ENCODE measurements around the gene CCDC136. TPM values are rescaled to one million over a fixed set of nuclear protein-coding genes. Genes with fewer than 3 reads are reported as not detected.

The CCDC136 gene
- total and polyA plus RNA-seq, 2 experiments from 2014 or later, result 27.1 to 55.7 TPM

DNA sequence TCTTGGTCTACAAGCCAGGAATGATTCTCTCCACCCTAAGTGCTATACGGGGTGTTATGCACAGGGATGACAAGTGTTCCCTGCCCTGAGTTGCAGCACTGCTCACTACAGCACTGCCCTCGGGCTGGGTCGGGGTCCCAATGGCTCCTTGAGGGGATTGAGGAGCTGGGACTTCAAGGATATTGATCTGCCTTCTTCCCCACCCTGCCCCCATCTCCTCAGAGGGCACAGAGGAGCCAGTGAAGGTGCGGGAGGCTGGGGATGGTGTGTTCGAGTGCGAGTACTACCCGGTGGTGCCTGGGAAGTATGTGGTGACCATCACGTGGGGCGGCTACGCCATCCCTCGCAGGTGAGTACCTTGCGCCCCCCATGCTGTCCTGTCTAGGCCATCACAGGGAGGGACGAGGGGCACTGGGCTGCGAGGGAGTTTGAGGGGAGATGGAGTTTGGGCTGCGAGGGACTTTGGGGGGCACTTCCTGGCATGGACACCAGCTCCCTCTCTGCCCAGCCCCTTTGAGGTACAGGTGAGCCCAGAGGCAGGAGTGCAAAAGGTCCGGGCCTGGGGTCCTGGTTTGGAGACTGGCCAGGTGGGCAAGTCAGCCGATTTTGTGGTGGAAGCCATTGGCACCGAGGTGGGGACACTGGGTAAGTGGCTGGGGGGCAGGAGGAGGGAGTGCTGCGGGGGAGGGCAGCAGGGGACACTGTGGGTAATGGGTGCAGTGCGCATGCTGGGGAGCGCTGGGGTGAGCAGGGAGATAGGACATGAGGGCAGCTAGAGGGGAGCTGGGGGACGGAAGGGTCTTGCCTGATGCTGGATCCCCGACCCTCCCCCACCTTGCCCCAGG, 48.8 kb downstream of the CCDC136 start:
- no peaks in the 10 kb centered on the region for H3F3A ChIP-seq (replicated peaks; ENCODE audit: low read depth)
- no peak overlapping the region for H3K4me3 ChIP-seq
- no peak overlapping the region for H3K4me2 ChIP-seq
- H4K20me1 ChIP-seq (replicated peaks; ENCODE audit: insufficient read depth), result no peaks in the 10 kb centered on the region
- H3K9me2 ChIP-seq (ENCODE audit: insufficient read depth), result no peaks in the 10 kb centered on the region
- no peak overlapping the region for H2AFZ ChIP-seq
- no peaks in the 10 kb centered on the region for H3K27me3 ChIP-seq (ENCODE audit: insufficient read depth)
- Mint-ChIP-seq H3K27ac (no peak overlapping the region), H3K36me3 (ENCODE audit: low read depth) (no peaks in the 10 kb centered on the region; the same call in 2 of the 3 replicates), H3K9me3 (no peaks in the 10 kb centered on the region; the same call in 2 of the 3 replicates), H3K4me3 (no peak overlapping the region), H3K4me1 (peaks cover 6% of the 10 kb centered on the region), H3K27me3 (ENCODE audit: insufficient read depth, low read depth, poor library complexity) (peaks cover 10% of the 10 kb centered on the region)
- H3K36me3 ChIP-seq (ENCODE audit: insufficient read depth), result no peaks in the 10 kb centered on the region
- DNase-seq (ENCODE audit: low spot score) (no peak), ATAC-seq (no peak)
- H3K4me1 ChIP-seq (ENCODE audit: insufficient read depth), result peaks cover 3% of the 10 kb centered on the region; the same call in 1 of the 2 replicates
- TF ChIP-seq, protein P1, sequence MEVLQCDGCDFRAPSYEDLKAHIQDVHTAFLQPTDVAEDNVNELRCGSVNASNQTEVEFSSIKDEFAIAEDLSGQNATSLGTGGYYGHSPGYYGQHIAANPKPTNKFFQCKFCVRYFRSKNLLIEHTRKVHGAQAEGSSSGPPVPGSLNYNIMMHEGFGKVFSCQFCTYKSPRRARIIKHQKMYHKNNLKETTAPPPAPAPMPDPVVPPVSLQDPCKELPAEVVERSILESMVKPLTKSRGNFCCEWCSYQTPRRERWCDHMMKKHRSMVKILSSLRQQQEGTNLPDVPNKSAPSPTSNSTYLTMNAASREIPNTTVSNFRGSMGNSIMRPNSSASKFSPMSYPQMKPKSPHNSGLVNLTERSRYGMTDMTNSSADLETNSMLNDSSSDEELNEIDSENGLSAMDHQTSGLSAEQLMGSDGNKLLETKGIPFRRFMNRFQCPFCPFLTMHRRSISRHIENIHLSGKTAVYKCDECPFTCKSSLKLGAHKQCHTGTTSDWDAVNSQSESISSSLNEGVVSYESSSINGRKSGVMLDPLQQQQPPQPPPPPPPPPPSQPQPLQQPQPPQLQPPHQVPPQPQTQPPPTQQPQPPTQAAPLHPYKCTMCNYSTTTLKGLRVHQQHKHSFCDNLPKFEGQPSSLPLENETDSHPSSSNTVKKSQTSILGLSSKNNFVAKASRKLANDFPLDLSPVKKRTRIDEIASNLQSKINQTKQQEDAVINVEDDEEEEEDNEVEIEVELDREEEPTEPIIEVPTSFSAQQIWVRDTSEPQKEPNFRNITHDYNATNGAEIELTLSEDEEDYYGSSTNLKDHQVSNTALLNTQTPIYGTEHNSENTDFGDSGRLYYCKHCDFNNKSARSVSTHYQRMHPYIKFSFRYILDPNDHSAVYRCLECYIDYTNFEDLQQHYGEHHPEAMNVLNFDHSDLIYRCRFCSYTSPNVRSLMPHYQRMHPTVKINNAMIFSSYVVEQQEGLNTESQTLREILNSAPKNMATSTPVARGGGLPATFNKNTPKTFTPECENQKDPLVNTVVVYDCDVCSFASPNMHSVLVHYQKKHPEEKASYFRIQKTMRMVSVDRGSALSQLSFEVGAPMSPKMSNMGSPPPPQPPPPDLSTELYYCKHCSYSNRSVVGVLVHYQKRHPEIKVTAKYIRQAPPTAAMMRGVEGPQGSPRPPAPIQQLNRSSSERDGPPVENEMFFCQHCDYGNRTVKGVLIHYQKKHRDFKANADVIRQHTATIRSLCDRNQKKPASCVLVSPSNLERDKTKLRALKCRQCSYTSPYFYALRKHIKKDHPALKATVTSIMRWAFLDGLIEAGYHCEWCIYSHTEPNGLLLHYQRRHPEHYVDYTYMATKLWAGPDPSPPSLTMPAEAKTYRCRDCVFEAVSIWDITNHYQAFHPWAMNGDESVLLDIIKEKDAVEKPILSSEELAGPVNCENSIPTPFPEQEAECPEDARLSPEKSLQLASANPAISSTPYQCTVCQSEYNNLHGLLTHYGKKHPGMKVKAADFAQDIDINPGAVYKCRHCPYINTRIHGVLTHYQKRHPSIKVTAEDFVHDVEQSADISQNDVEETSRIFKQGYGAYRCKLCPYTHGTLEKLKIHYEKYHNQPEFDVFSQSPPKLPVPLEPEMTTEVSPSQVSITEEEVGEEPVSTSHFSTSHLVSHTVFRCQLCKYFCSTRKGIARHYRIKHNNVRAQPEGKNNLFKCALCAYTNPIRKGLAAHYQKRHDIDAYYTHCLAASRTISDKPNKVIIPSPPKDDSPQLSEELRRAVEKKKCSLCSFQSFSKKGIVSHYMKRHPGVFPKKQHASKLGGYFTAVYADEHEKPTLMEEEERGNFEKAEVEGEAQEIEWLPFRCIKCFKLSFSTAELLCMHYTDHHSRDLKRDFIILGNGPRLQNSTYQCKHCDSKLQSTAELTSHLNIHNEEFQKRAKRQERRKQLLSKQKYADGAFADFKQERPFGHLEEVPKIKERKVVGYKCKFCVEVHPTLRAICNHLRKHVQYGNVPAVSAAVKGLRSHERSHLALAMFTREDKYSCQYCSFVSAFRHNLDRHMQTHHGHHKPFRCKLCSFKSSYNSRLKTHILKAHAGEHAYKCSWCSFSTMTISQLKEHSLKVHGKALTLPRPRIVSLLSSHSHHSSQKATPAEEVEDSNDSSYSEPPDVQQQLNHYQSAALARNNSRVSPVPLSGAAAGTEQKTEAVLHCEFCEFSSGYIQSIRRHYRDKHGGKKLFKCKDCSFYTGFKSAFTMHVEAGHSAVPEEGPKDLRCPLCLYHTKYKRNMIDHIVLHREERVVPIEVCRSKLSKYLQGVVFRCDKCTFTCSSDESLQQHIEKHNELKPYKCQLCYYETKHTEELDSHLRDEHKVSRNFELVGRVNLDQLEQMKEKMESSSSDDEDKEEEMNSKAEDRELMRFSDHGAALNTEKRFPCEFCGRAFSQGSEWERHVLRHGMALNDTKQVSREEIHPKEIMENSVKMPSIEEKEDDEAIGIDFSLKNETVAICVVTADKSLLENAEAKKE (CRISPR knock-in tag; IDR thresholded peaks at IDR 0.05), result no peak
- TF ChIP-seq CREB1 (CRISPR knock-in tag; IDR thresholded peaks at IDR 0.05; ENCODE audit: low read depth) (no peak), POLR2AphosphoS5 (IDR thresholded peaks at IDR 0.05; ENCODE audit: low read depth) (no peak), ZNF114 (CRISPR knock-in tag; IDR thresholded peaks at IDR 0.05) (no peak), JUNB (IDR thresholded peaks at IDR 0.05; ENCODE audit: unreplicated experiment) (no peak), NANOG (IDR thresholded peaks at IDR 0.05; ENCODE audit: borderline replicate concordance) (no peak), ZNF331 (CRISPR knock-in tag; IDR thresholded peaks at IDR 0.05; ENCODE audit: low read depth) (no peak), CTCF (conservative IDR thresholded peaks at IDR 0.05; ENCODE audit: low read depth in 2 of 2) (no peak), EZH2phosphoT487 (IDR thresholded peaks at IDR 0.05; ENCODE audit: unreplicated experiment) (no peak), STAT1 (IDR thresholded peaks at IDR 0.05; ENCODE audit: unreplicated experiment) (no peak), REST (IDR thresholded peaks at IDR 0.05; ENCODE audit: unreplicated experiment) (no peak)
- TF ChIP-seq, protein P2, sequence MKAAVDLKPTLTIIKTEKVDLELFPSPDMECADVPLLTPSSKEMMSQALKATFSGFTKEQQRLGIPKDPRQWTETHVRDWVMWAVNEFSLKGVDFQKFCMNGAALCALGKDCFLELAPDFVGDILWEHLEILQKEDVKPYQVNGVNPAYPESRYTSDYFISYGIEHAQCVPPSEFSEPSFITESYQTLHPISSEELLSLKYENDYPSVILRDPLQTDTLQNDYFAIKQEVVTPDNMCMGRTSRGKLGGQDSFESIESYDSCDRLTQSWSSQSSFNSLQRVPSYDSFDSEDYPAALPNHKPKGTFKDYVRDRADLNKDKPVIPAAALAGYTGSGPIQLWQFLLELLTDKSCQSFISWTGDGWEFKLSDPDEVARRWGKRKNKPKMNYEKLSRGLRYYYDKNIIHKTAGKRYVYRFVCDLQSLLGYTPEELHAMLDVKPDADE (IDR thresholded peaks at IDR 0.05), result no peak
- no peak overlapping the region for H3K27ac ChIP-seq (ENCODE audit: low read depth)
- H3K79me2 ChIP-seq (replicated peaks; ENCODE audit: insufficient read depth), result no peaks in the 10 kb centered on the region

Data from GM23338 (cell line).